OCI-LY1 (cell line): ENCODE measurements around the gene FOXJ3.

Source experiments
- H2AFZ ChIP-seq: fragments of 200-600 bp; sonication (generic), shearing (Covaris generic); 2 replicates; pipeline ENCODE4 v1.6.0; 2014; ENCODE audit warnings: antibody characterized with exemption, mild to moderate bottlenecking, low read length
- H3F3A ChIP-seq: fragments of 200-600 bp; sonication (generic), shearing (Covaris generic); 2 replicates; pipeline ENCODE4 v1.6.0; 2014; ENCODE audit warnings: mild to moderate bottlenecking, antibody characterized with exemption, low read length, moderate library complexity; ENCODE audit not compliant: insufficient read depth
- H3K27ac ChIP-seq: fragments of 200-600 bp; sonication (generic); 2 replicates; pipeline ENCODE4 v1.5.1; 2014; ENCODE audit warnings: low read length, mixed run types, mild to moderate bottlenecking, low read depth; ENCODE audit not compliant: poor library complexity, severe bottlenecking
- H3K27me3 ChIP-seq: fragments of 200-600 bp; sonication (generic); 2 replicates; pipeline ENCODE4 v1.6.0; 2014; ENCODE audit warnings: antibody characterized with exemption, mild to moderate bottlenecking, low read length, moderate library complexity; ENCODE audit not compliant: insufficient read depth
- H3K36me3 ChIP-seq: fragments of 200-600 bp; sonication (generic); 2 replicates; pipeline ENCODE4 v1.6.1; 2014; ENCODE audit warnings: mild to moderate bottlenecking, antibody characterized with exemption, low read length, moderate library complexity, mixed read lengths; ENCODE audit not compliant: insufficient read depth
- H3K4me1 ChIP-seq: fragments of 200-600 bp; sonication (generic); 2 replicates; pipeline ENCODE4 v1.5.1; 2014; ENCODE audit warnings: mild to moderate bottlenecking, low read length, moderate library complexity; ENCODE audit not compliant: insufficient read depth, severe bottlenecking
- H3K4me2 ChIP-seq: fragments of 200-600 bp; sonication (generic), shearing (Covaris generic); 2 replicates; pipeline ENCODE4 v1.6.1; 2014; ENCODE audit warnings: low read length
- H3K4me3 ChIP-seq: fragments of 200-600 bp; sonication (generic); 2 replicates; pipeline ENCODE4 v1.5.1; 2014; ENCODE audit warnings: low read length, low read depth, mild to moderate bottlenecking, mixed read lengths; ENCODE audit not compliant: poor library complexity, severe bottlenecking
- H3K79me2 ChIP-seq: fragments of 200-600 bp; shearing (Covaris generic); 2 replicates; pipeline ENCODE4 v1.6.1; 2016; ENCODE audit warnings: mixed run types, low read length, mixed read lengths; ENCODE audit not compliant: insufficient read depth
- H3K9ac ChIP-seq: fragments of 200-600 bp; sonication (generic), shearing (Covaris generic); 2 replicates; pipeline ENCODE4 v1.6.1; 2014; ENCODE audit warnings: mild to moderate bottlenecking, low read length, mixed read lengths
- H3K9me2 ChIP-seq: fragments of 200-600 bp; sonication (generic), shearing (Covaris generic); 2 replicates; pipeline ENCODE4 v1.6.1; 2014; ENCODE audit warnings: low read depth, mild to moderate bottlenecking, low read length, mixed read lengths
- H3K9me3 ChIP-seq: fragments of 200-600 bp; shearing (Covaris generic); 2 replicates; pipeline ENCODE4 v1.6.1; 2014; ENCODE audit warnings: low read length, mixed read lengths
- H4K20me1 ChIP-seq: fragments of 200-600 bp; sonication (generic), shearing (Covaris generic); 2 replicates; pipeline ENCODE4 v1.6.0; 2016; ENCODE audit warnings: mild to moderate bottlenecking, low read length; ENCODE audit not compliant: insufficient read depth
- CTCF ChIP-seq: fragments of 200-600 bp; sonication (generic), shearing (Covaris generic); IDR thresholded peaks from 2 replicates; pipeline ENCODE4 v1.5.1; 2017; ENCODE audit warnings: mild to moderate bottlenecking, antibody characterized with exemption, low read length, moderate library complexity, mixed read lengths
- EZH2 ChIP-seq: fragments of 200-600 bp; sonication (generic), shearing (Covaris generic); IDR thresholded peaks from 2 replicates; pipeline ENCODE4 v1.8.0; 2017; ENCODE audit warnings: borderline replicate concordance, mixed run types, mild to moderate bottlenecking, antibody characterized with exemption, low read length, moderate library complexity, mixed read lengths

The FOXJ3 gene

GRCh38 chr1:42369471-42369870, 34.4 kb upstream of the FOXJ3 start:
- Histone ChIP-seq H3K27ac (no peak overlapping the region), H3K4me1 (no peaks in the 10 kb centered on the region), H2AFZ (no peak overlapping the region), H3K4me2 (no peak overlapping the region), H3K36me3 (no peaks in the 10 kb centered on the region), H3K9me3 (no peaks in the 10 kb centered on the region), H3F3A (no peaks in the 10 kb centered on the region), H3K27me3 (no peaks in the 10 kb centered on the region), H3K9me2 (no peaks in the 10 kb centered on the region), H3K9ac (no peak overlapping the region), H3K79me2 (no peaks in the 10 kb centered on the region), H3K4me3 (no peak overlapping the region), H4K20me1 (no peaks in the 10 kb centered on the region)
- TF ChIP-seq CTCF (no peak), EZH2 (no peak)

- no peak overlapping the region for H2AFZ ChIP-seq
- no peaks in the 10 kb centered on the region for H3K4me1 ChIP-seq
- no peaks in the 10 kb centered on the region for H3K9me2 ChIP-seq
- no peak overlapping the region for H3K4me3 ChIP-seq
- H3K9me3 ChIP-seq = no peaks in the 10 kb centered on the region
- TF ChIP-seq CTCF = no peak
- TF ChIP-seq EZH2 = no peak
- no peak overlapping the region for H3K4me2 ChIP-seq
- no peak overlapping the region for H3K9ac ChIP-seq
- no peaks in the 10 kb centered on the region for H3F3A ChIP-seq
- no peak overlapping the region for H3K27ac ChIP-seq
- H3K27me3 ChIP-seq = no peaks in the 10 kb centered on the region
- no peaks in the 10 kb centered on the region for H3K36me3 ChIP-seq
- H4K20me1 ChIP-seq = no peaks in the 10 kb centered on the region
- no peaks in the 10 kb centered on the region for H3K79me2 ChIP-seq
Observed at GRCh38 chr1:42368096-42368795, 33.2 kb upstream of the FOXJ3 start.

- H4K20me1 ChIP-seq = no peaks in the 10 kb centered on the region
- H3K9me3 ChIP-seq = no peaks in the 10 kb centered on the region
- H3K4me3 ChIP-seq = no peak overlapping the region
- no peaks in the 10 kb centered on the region for H3K9me2 ChIP-seq
- no peaks in the 10 kb centered on the region for H3K4me1 ChIP-seq
- no peak overlapping the region for H2AFZ ChIP-seq
- no peaks in the 10 kb centered on the region for H3F3A ChIP-seq
- TF ChIP-seq EZH2 (no peak), CTCF (no peak)
- no peaks in the 10 kb centered on the region for H3K36me3 ChIP-seq
- H3K27ac ChIP-seq = no peak overlapping the region
- H3K4me2 ChIP-seq = no peak overlapping the region
- H3K79me2 ChIP-seq = no peaks in the 10 kb centered on the region
- H3K9ac ChIP-seq = no peak overlapping the region
- 0 out of 2 replicates have a peak, but pooled peaks cover 3% of the 10 kb centered on the region for H3K27me3 ChIP-seq
Observed at GRCh38 chr1:42365118-42365517, 30.1 kb upstream of the FOXJ3 start.
